H1 (cell line): Measurements from ENCODE around the gene MYORG.

ENCODE experiments used
- CEBPB ChIP-seq: IDR thresholded peaks from 2 replicates; pipeline ENCODE4 v1.6.1; 2012; ENCODE audit warnings: low read depth, low read length
- FOSL1 ChIP-seq: IDR thresholded peaks from 2 replicates; pipeline ENCODE4 v1.6.1; 2011; ENCODE audit warnings: mild to moderate bottlenecking, low read depth, low read length, moderate library complexity; ENCODE audit not compliant: insufficient read depth
- POLR2A ChIP-seq, 2 experiments: IDR thresholded peaks; 1 replicate in 1 of 2; 2 replicates in 1 of 2; pipeline ENCODE4 v1.6.1; 2011; ENCODE audit warnings: low read depth in 2 of 2, low read length in 2 of 2, mild to moderate bottlenecking in 2 of 2; ENCODE audit errors: control extremely low read depth in 1 of 2
- POLR2AphosphoS5 ChIP-seq: IDR thresholded peaks from 2 replicates; pipeline ENCODE4 v1.6.1; 2011; ENCODE audit warnings: low read depth, low read length
- RAD21 ChIP-seq, 2 experiments: IDR thresholded peaks in 1 of 2; conservative IDR thresholded peaks in 1 of 2; 2 replicates each; pipeline ENCODE4 v1.6.1; 2011; ENCODE audit warnings: low read depth in 2 of 2, low read length in 2 of 2, improper control_type of control experiment in 1 of 2, inconsistent platforms in 1 of 2, mild to moderate bottlenecking in 1 of 2, moderate library complexity in 1 of 2
- SIN3A ChIP-seq, 2 experiments: IDR thresholded peaks in 1 of 2; conservative IDR thresholded peaks in 1 of 2; 2 replicates each; pipeline ENCODE4 v1.6.1; 2011 to 2012; ENCODE audit warnings: low read length in 2 of 2, improper control_type of control experiment in 1 of 2, low read depth in 1 of 2, mild to moderate bottlenecking in 1 of 2
- TAF1 ChIP-seq: IDR thresholded peaks from 2 replicates; pipeline ENCODE4 v1.6.1; 2011; ENCODE audit warnings: mild to moderate bottlenecking, low read depth, low read length
- TBP ChIP-seq: IDR thresholded peaks from 2 replicates; pipeline ENCODE4 v1.6.1; 2011; ENCODE audit warnings: low read depth, low read length, improper control_type of control experiment
- TCF12 ChIP-seq: IDR thresholded peaks from 2 replicates; pipeline ENCODE4 v1.6.1; 2011; ENCODE audit warnings: low read depth, mild to moderate bottlenecking, low read length
- ZNF274 ChIP-seq: IDR thresholded peaks from 2 replicates; pipeline ENCODE4 v1.7.0; 2012; ENCODE audit warnings: low read length, borderline replicate concordance; ENCODE audit errors: extremely low read depth
- TF ChIP-seq, protein P1 (sequence below), 3 experiments: IDR thresholded peaks; 1 replicate in 2 of 3; 2 replicates in 1 of 3; pipeline versions ENCODE4 v1.5.1 to v1.6.1; 2011; ENCODE audit warnings: low read length in 3 of 3, mild to moderate bottlenecking in 3 of 3, inconsistent platforms in 2 of 3, low read depth in 1 of 3, moderate library complexity in 1 of 3; ENCODE audit not compliant: insufficient read depth in 1 of 3; ENCODE audit errors: control extremely low read depth in 1 of 3

GRCh38 chr9:34328987-34329832 is 47.5 kb downstream of the MYORG start, which contains the start of the genes KIF24 and NUDT2:
- TF ChIP-seq POLR2AphosphoS5 (peak; percentile 90), TCF12 (no peak), RAD21 (IDR thresholded peaks at IDR 0.05 in 1 of 2, conservative IDR thresholded peaks at IDR 0.05 in 1 of 2; ENCODE audit: low read depth in 2 of 2, low read length in 2 of 2) (no peak), ZNF274 (no peak), POLR2A (IDR thresholded peaks at IDR 0.05; ENCODE audit: control extremely low read depth in 1 of 2, low read depth in 2 of 2, low read length in 2 of 2) (peak; percentile 71 to 94), CEBPB (no peak), FOSL1 (no peak), TBP (peak; percentile 91), SIN3A (conservative IDR thresholded peaks at IDR 0.05 in 1 of 2, IDR thresholded peaks at IDR 0.05 in 1 of 2; ENCODE audit: low read depth in 1 of 2, low read length in 2 of 2) (peak; percentile 70 to 94; a peak in 2 of 4 replicates), TAF1 (peak; percentile 90)
- TF ChIP-seq, protein P1, sequence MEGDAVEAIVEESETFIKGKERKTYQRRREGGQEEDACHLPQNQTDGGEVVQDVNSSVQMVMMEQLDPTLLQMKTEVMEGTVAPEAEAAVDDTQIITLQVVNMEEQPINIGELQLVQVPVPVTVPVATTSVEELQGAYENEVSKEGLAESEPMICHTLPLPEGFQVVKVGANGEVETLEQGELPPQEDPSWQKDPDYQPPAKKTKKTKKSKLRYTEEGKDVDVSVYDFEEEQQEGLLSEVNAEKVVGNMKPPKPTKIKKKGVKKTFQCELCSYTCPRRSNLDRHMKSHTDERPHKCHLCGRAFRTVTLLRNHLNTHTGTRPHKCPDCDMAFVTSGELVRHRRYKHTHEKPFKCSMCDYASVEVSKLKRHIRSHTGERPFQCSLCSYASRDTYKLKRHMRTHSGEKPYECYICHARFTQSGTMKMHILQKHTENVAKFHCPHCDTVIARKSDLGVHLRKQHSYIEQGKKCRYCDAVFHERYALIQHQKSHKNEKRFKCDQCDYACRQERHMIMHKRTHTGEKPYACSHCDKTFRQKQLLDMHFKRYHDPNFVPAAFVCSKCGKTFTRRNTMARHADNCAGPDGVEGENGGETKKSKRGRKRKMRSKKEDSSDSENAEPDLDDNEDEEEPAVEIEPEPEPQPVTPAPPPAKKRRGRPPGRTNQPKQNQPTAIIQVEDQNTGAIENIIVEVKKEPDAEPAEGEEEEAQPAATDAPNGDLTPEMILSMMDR (IDR thresholded peaks at IDR 0.05; ENCODE audit: control extremely low read depth in 1 of 3, insufficient read depth in 1 of 3, low read depth in 1 of 3, low read length in 3 of 3): no peak
